Measurements from ENCODE around the gene UNC93B1.
A peak's percentile ranks its signal among the peaks of the same experiment; 100 is the strongest.

Gene UNC93B1

GRCh38 chr11:68026391-68027105 is 22.7 kb upstream of the UNC93B1 start:
- Histone ChIP-seq H4K20me1 (ENCODE audit: insufficient read depth, low read length, poor library complexity, severe bottlenecking) (peaks cover 6% of the 10 kb centered on the region), H3K4me2 (ENCODE audit: low read depth, low read length, poor library complexity, severe bottlenecking) (no peak overlapping the region), H3F3A (ENCODE audit: low read depth) (peaks cover 3% of the 10 kb centered on the region; the same call in 1 of the 2 replicates), H3K9me3 (ENCODE audit: insufficient read depth, low read depth, low read length) (no peaks in the 10 kb centered on the region), H3K4me1 (ENCODE audit: insufficient read depth, low read length, poor library complexity, severe bottlenecking) (peaks cover 18% of the 10 kb centered on the region), H3K4me3 (ENCODE audit: low read length, poor library complexity, severe bottlenecking) (no peak overlapping the region), H3K27me3 (ENCODE audit: insufficient read depth, low read length, poor library complexity, severe bottlenecking) (no peaks in the 10 kb centered on the region), H3K9me2 (replicated peaks; ENCODE audit: low read depth, low read length) (no peaks in the 10 kb centered on the region), H2AFZ (ENCODE audit: low read length) (no peak overlapping the region), H3K36me3 (ENCODE audit: insufficient read depth, low read length) (no peaks in the 10 kb centered on the region), H3K79me2 (ENCODE audit: insufficient read depth, low read length) (peaks cover 19% of the 10 kb centered on the region), H3K9ac (ENCODE audit: low read depth, low read length, poor library complexity, severe bottlenecking) (no peak overlapping the region)
- TF ChIP-seq EZH2phosphoT487 (IDR thresholded peaks at IDR 0.05; ENCODE audit: borderline replicate concordance) (no peak), CTCF (conservative IDR thresholded peaks at IDR 0.05; ENCODE audit: low read length) (no peak)

- no peaks in the 10 kb centered on the region for H3K9me3 ChIP-seq (ENCODE audit: insufficient read depth, low read depth, low read length)
- peaks cover 3% of the 10 kb centered on the region; the same call in 1 of the 2 replicates for H3F3A ChIP-seq (ENCODE audit: low read depth)
- no peak overlapping the region for H3K4me2 ChIP-seq (ENCODE audit: low read depth, low read length, poor library complexity, severe bottlenecking)
- peaks cover 14% of the 10 kb centered on the region for H3K4me1 ChIP-seq (ENCODE audit: insufficient read depth, low read length, poor library complexity, severe bottlenecking)
- H2AFZ ChIP-seq (ENCODE audit: low read length), result no peak overlapping the region
- H3K79me2 ChIP-seq (ENCODE audit: insufficient read depth, low read length), result peaks cover 10% of the 10 kb centered on the region; the same call in 1 of the 2 replicates
- H4K20me1 ChIP-seq (ENCODE audit: insufficient read depth, low read length, poor library complexity, severe bottlenecking), result no peaks in the 10 kb centered on the region
- no peak overlapping the region for H3K4me3 ChIP-seq (ENCODE audit: low read length, poor library complexity, severe bottlenecking)
- H3K36me3 ChIP-seq (ENCODE audit: insufficient read depth, low read length), result no peaks in the 10 kb centered on the region
- TF ChIP-seq CTCF (conservative IDR thresholded peaks at IDR 0.05; ENCODE audit: low read length) (peak; percentile 59), EZH2phosphoT487 (IDR thresholded peaks at IDR 0.05; ENCODE audit: borderline replicate concordance) (no peak)
- H3K27me3 ChIP-seq (ENCODE audit: insufficient read depth, low read length, poor library complexity, severe bottlenecking), result no peaks in the 10 kb centered on the region
- H3K9ac ChIP-seq (ENCODE audit: low read depth, low read length, poor library complexity, severe bottlenecking), result no peak overlapping the region
- H3K9me2 ChIP-seq (replicated peaks; ENCODE audit: low read depth, low read length), result no peaks in the 10 kb centered on the region
Observed at GRCh38 chr11:68025047-68025446, 21.1 kb upstream of the UNC93B1 start.

- Histone ChIP-seq H3K9me2 (replicated peaks; ENCODE audit: low read depth, low read length) (no peaks in the 10 kb centered on the region), H4K20me1 (ENCODE audit: insufficient read depth, low read length, poor library complexity, severe bottlenecking) (no peaks in the 10 kb centered on the region), H3K36me3 (ENCODE audit: insufficient read depth, low read length) (no peaks in the 10 kb centered on the region), H3K4me3 (ENCODE audit: low read length, poor library complexity, severe bottlenecking) (no peak overlapping the region), H3K9me3 (ENCODE audit: insufficient read depth, low read depth, low read length) (no peaks in the 10 kb centered on the region), H3K4me2 (ENCODE audit: low read depth, low read length, poor library complexity, severe bottlenecking) (no peak overlapping the region), H3K79me2 (ENCODE audit: insufficient read depth, low read length) (peaks cover 5% of the 10 kb centered on the region; the same call in 1 of the 2 replicates), H3K4me1 (ENCODE audit: insufficient read depth, low read length, poor library complexity, severe bottlenecking) (peaks cover 10% of the 10 kb centered on the region), H3K9ac (ENCODE audit: low read depth, low read length, poor library complexity, severe bottlenecking) (no peak overlapping the region), H2AFZ (ENCODE audit: low read length) (no peak overlapping the region), H3K27me3 (ENCODE audit: insufficient read depth, low read length, poor library complexity, severe bottlenecking) (no peaks in the 10 kb centered on the region), H3F3A (ENCODE audit: low read depth) (peaks cover 3% of the 10 kb centered on the region; the same call in 1 of the 2 replicates)
- TF ChIP-seq EZH2phosphoT487 (IDR thresholded peaks at IDR 0.05; ENCODE audit: borderline replicate concordance) (no peak), CTCF (conservative IDR thresholded peaks at IDR 0.05; ENCODE audit: low read length) (no peak)
Observed at GRCh38 chr11:68024508-68024907, 20.6 kb upstream of the UNC93B1 start.

Data from Loucy (cell line).